HepG2 (cell line): Measurements from ENCODE around the gene RIPK3. TPM values are rescaled to one million over a fixed set of nuclear protein-coding genes. Genes with fewer than 3 reads are reported as not detected.
A peak's percentile ranks its signal among the peaks of the same experiment; 100 is the strongest.

Source experiments
- ATF7-NPFF ChIP-seq: sonication (generic); formaldehyde crosslinking; IDR thresholded peaks from 2 replicates; pipeline ENCODE4 v1.8.1; 2023; ENCODE audit warnings: mild to moderate bottlenecking, low read depth, missing genetic modification reagents, moderate library complexity
- ETV6 ChIP-seq: sonication (generic); formaldehyde crosslinking; conservative IDR thresholded peaks from 2 replicates; pipeline ENCODE4 v1.4.0; 2020; ENCODE audit warnings: missing genetic modification reagents
- GABPA ChIP-seq, 2 experiments: IDR thresholded peaks; 2 replicates each; pipeline ENCODE4 v1.6.1; 2011 to 2016; ENCODE audit warnings: low read depth in 2 of 2, low read length in 1 of 2, missing biosample characterization in 1 of 2, missing genetic modification characterization in 1 of 2
- MEIS1 ChIP-seq: sonication (generic); formaldehyde crosslinking; IDR thresholded peaks from 2 replicates; pipeline ENCODE4 v1.9.0; 2021; ENCODE audit warnings: mild to moderate bottlenecking, missing genetic modification reagents, moderate library complexity, borderline replicate concordance
- MLLT10 ChIP-seq: sonication (generic); formaldehyde crosslinking; IDR thresholded peaks from 2 replicates; pipeline ENCODE4 v1.4.0; 2020; ENCODE audit warnings: missing genetic modification reagents
- MTA1 ChIP-seq: sonication (generic); formaldehyde crosslinking; IDR thresholded peaks from 2 replicates; pipeline ENCODE4 v1.4.0; 2020; ENCODE audit warnings: missing genetic modification reagents, mild to moderate bottlenecking, borderline replicate concordance
- NR2F1 ChIP-seq, 2 experiments: fragments of 450-650 bp in 1 of 2; formaldehyde crosslinking in 1 of 2; IDR thresholded peaks; 2 replicates each; pipeline versions ENCODE4 v1.5.0 to v1.6.1; 2016 to 2020; ENCODE audit warnings: mild to moderate bottlenecking in 1 of 2, missing compliant biosample characterization in 1 of 2, missing genetic modification reagents in 1 of 2, moderate library complexity in 1 of 2
- NR3C1 ChIP-seq: sonication (generic); formaldehyde crosslinking; IDR thresholded peaks from 2 replicates; pipeline ENCODE4 v1.4.0; 2020; ENCODE audit warnings: missing genetic modification reagents
- RBFOX2 ChIP-seq: fragments of 200-400 bp; formaldehyde crosslinking; IDR thresholded peaks from 2 replicates; pipeline ENCODE4 v1.6.1; 2017; ENCODE audit warnings: low read depth, mild to moderate bottlenecking, low read length
- SMC3 ChIP-seq: IDR thresholded peaks from 2 replicates; pipeline ENCODE4 v1.6.1; 2011; ENCODE audit warnings: low read length, improper control_type of control experiment
- SRY ChIP-seq: sonication (generic); formaldehyde crosslinking; IDR thresholded peaks from 2 replicates; pipeline ENCODE4 v1.8.0; 2022; ENCODE audit warnings: mild to moderate bottlenecking, missing genetic modification reagents
- ZBTB34 ChIP-seq: sonication (generic); formaldehyde crosslinking; IDR thresholded peaks from 2 replicates; pipeline ENCODE4 v1.8.0; 2022; ENCODE audit warnings: mild to moderate bottlenecking, missing genetic modification reagents
- ZNF142 ChIP-seq: sonication (generic); formaldehyde crosslinking; IDR thresholded peaks from 2 replicates; pipeline ENCODE4 v1.4.0; 2020; ENCODE audit warnings: missing genetic modification reagents
- ZNF253 ChIP-seq: sonication (generic); formaldehyde crosslinking; IDR thresholded peaks from 2 replicates; pipeline ENCODE4 v1.8.0; 2022; ENCODE audit warnings: mild to moderate bottlenecking, missing genetic modification reagents, borderline replicate concordance
- ZNF256 ChIP-seq: sonication (generic); formaldehyde crosslinking; conservative IDR thresholded peaks from 2 replicates; pipeline ENCODE4 v1.4.0; 2020; ENCODE audit warnings: missing genetic modification reagents
- ZNF264 ChIP-seq: sonication (generic); formaldehyde crosslinking; IDR thresholded peaks from 2 replicates; pipeline ENCODE4 v1.4.0; 2020; ENCODE audit warnings: missing genetic modification reagents
- ZNF550 ChIP-seq: sonication (generic); formaldehyde crosslinking; IDR thresholded peaks from 2 replicates; pipeline ENCODE4 v1.4.0; 2020; ENCODE audit warnings: mild to moderate bottlenecking, missing genetic modification reagents, borderline replicate concordance
- ZNF598 ChIP-seq: sonication (generic); formaldehyde crosslinking; IDR thresholded peaks from 2 replicates; pipeline ENCODE4 v1.5.1; 2020; ENCODE audit warnings: mild to moderate bottlenecking, missing genetic modification reagents, borderline replicate concordance
- ZNF841 ChIP-seq: sonication (generic); formaldehyde crosslinking; IDR thresholded peaks from 2 replicates; pipeline ENCODE4 v1.8.1; 2023; ENCODE audit warnings: missing genetic modification reagents, borderline replicate concordance
- ZSCAN20 ChIP-seq: sonication (generic); formaldehyde crosslinking; IDR thresholded peaks from 2 replicates; pipeline ENCODE4 v1.4.0; 2020; ENCODE audit warnings: missing genetic modification reagents, mild to moderate bottlenecking, borderline replicate concordance
- ZSCAN25 ChIP-seq: sonication (generic); formaldehyde crosslinking; IDR thresholded peaks from 2 replicates; pipeline ENCODE4 v1.8.0; 2022; ENCODE audit warnings: mild to moderate bottlenecking, missing genetic modification reagents
- polyA plus RNA-seq, 8 experiments: library from polyadenylated mRNA; depleted of rRNA in 3 of 8; stranded (reverse) in 7 of 8; unstranded in 1 of 8; fragments of >200 nt; fragmentation: Illumina TruSeq in 4 of 8; extraction: Trizol in 4 of 8; gene quantifications; 2 replicates each; pipeline versions ENCODE4 v1.2.1 to v1.2.3, GENCODE V29; 2011 to 2016; ENCODE audit warnings: low read depth in 4 of 8, missing spikeins in 1 of 8, mixed read lengths in 1 of 8; ENCODE audit not compliant: insufficient read depth in 1 of 8
- total RNA-seq, 5 experiments: library from RNA; depleted of rRNA; stranded (reverse); fragments of >200 nt; fragmentation: Illumina TruSeq; extraction: Trizol; gene quantifications; 2 replicates each; pipeline ENCODE4 v1.2.3, GENCODE V29; 2016; ENCODE audit warnings: low read depth in 1 of 5

Gene RIPK3
- total and polyA plus RNA-seq, 2 of the 13 experiments (the other 11 are each of a cell fraction or from before 2014, with no cell fraction given) = not detected

GRCh38 chr14:24365600-24366412, 26.0 kb upstream of the RIPK3 start (continued):
- TF ChIP-seq NR2F1 (CRISPR knock-in tag; IDR thresholded peaks at IDR 0.05) (0 out of 4 replicates have a peak, but pooled peaks of 1 of the 2 experiments have one; percentile 28), MTA1 (peak; percentile 94; the same call in 1 of the 2 replicates), ATF7-NPFF (CRISPR knock-in tag) (peak; percentile 68; the same call in 1 of the 2 replicates), NR3C1 (no peak), ZNF256 (peak; percentile 88; the same call in 1 of the 2 replicates), ZSCAN20 (CRISPR knock-in tag) (peak; percentile 88; the same call in 1 of the 2 replicates), MEIS1 (CRISPR knock-in tag) (peak; percentile 91; the same call in 1 of the 2 replicates), GABPA (IDR thresholded peaks at IDR 0.05; ENCODE audit: low read depth, low read length) (no peak), GABPA (CRISPR knock-in tag; IDR thresholded peaks at IDR 0.05; ENCODE audit: low read depth) (peak; percentile 67), SMC3 (peak; percentile 94), ZNF142 (CRISPR knock-in tag) (peak; percentile 78; the same call in 1 of the 2 replicates), ETV6 (CRISPR knock-in tag) (peak; percentile 58; the same call in 1 of the 2 replicates), ZNF841 (no peak), RBFOX2 (no peak), ZSCAN25 (CRISPR knock-in tag) (peak; percentile 86), ZNF550 (peak; percentile 90; the same call in 1 of the 2 replicates), MLLT10 (CRISPR knock-in tag) (no peak), ZNF598 (CRISPR knock-in tag) (peak; percentile 99), ZNF264 (peak; percentile 91), ZBTB34 (CRISPR knock-in tag) (no peak), ZNF253 (no peak), SRY (CRISPR knock-in tag) (0 out of 2 replicates have a peak, but pooled peaks have one; percentile 44)
